GM21576 (cell line): ENCODE results near the gene ALCAM.

Experiments
- ATAC-seq: cut with Tn5 transposase; IDR thresholded peaks from one replicate; pipeline ENCODE4 v1.9.1; 2021; ENCODE audit warnings: mild to moderate bottlenecking, moderate library complexity; ENCODE audit not compliant: unreplicated experiment

ALCAM gene

GRCh38 chr3:105423397-105423796 lies 56.7 kb downstream of the ALCAM start:
- no peak for ATAC-seq

- no peak for ATAC-seq
Observed at GRCh38 chr3:105424412-105425152, 57.9 kb downstream of the ALCAM start.

GRCh38 chr3:105425153-105425502 lies 58.4 kb downstream of the ALCAM start:
- ATAC-seq, result no peak

GRCh38 chr3:105427332-105427731 lies 60.6 kb downstream of the ALCAM start:
- no peak for ATAC-seq

GRCh38 chr3:105429034-105429762 lies 62.5 kb downstream of the ALCAM start:
- ATAC-seq, result no peak

- no peak for ATAC-seq
Observed at GRCh38 chr3:105430455-105430854, 63.7 kb downstream of the ALCAM start.

- no peak for ATAC-seq
Observed at GRCh38 chr3:105431200-105431599, 64.5 kb downstream of the ALCAM start.

- ATAC-seq, result no peak
Observed at GRCh38 chr3:105435277-105435676, 68.6 kb downstream of the ALCAM start.

GRCh38 chr3:105436687-105437086 lies 70.0 kb downstream of the ALCAM start:
- ATAC-seq, result no peak

GRCh38 chr3:105440113-105440512 lies 73.4 kb downstream of the ALCAM start:
- no peak for ATAC-seq

GRCh38 chr3:105444725-105445124 lies 78.0 kb downstream of the ALCAM start:
- no peak for ATAC-seq

- no peak for ATAC-seq
Observed at GRCh38 chr3:105448338-105448982, 81.8 kb downstream of the ALCAM start.

- no peak for ATAC-seq
Observed at GRCh38 chr3:105449414-105449813, 82.7 kb downstream of the ALCAM start.

- ATAC-seq, result no peak
Observed at GRCh38 chr3:105456017-105456416, 89.3 kb downstream of the ALCAM start.

GRCh38 chr3:105458518-105459215 lies 92.0 kb downstream of the ALCAM start:
- no peak for ATAC-seq

GRCh38 chr3:105459566-105460290 lies 93.0 kb downstream of the ALCAM start:
- ATAC-seq, result no peak

GRCh38 chr3:105463620-105464019 lies 96.9 kb downstream of the ALCAM start:
- ATAC-seq, result no peak

GRCh38 chr3:105465251-105465853 lies 98.6 kb downstream of the ALCAM start:
- no peak for ATAC-seq

- ATAC-seq, result no peak
Observed at GRCh38 chr3:105466072-105466471, 99.4 kb downstream of the ALCAM start.
